Measurements from ENCODE around the gene CD80. TPM values are rescaled to one million over a fixed set of nuclear protein-coding genes. Genes with fewer than 3 reads are reported as not detected.

Gene CD80
- total RNA-seq, 4 donors from 2014 or later = 0.58 TPM; not detected in 3

DNA sequence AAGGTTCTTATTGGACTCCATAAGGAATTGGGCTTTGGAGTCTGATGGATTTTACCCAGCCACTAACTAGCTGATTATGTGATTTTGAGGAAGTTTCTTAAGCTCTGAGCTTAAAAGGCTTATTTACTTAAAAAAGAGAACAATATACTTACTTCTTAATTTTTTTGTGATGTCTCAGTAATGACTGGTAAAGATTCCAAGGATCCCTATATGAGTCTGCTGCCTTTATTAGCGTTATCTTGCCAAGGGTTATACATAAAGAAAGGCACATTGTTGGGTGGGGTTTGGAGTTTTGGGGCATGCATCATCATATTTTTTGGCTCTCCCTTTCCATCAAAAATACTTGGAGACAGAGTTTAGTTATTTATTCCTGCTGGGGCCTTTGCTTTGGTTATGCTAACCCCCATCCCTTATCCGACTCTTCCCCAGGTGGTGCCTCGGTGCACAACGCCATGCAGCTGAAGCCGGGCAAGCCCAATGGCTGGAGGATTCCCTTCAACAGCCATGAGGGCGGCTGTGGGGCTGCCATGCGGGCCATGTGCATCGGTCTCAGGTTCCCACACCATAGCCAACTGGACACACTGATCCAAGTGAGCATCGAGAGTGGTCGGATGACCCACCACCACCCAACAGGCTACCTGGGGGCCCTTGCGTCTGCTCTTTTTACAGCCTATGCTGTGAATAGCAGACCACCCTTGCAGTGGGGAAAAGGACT lies 26.6 kb upstream of the CD80 start:
- Histone ChIP-seq H3K27ac (no peak overlapping the region), H3K4me1 (peaks cover 0 to 4% (median 0%) of the 10 kb centered on the region in 3 donors), H3K36me3 (peaks cover 0 to 41% of the 10 kb centered on the region in 2 donors), H3K9me3 (no peaks in the 10 kb centered on the region), H3K27me3 (no peaks in the 10 kb centered on the region), H3K4me3 (no peak overlapping the region)
- TF ChIP-seq, protein P1, sequence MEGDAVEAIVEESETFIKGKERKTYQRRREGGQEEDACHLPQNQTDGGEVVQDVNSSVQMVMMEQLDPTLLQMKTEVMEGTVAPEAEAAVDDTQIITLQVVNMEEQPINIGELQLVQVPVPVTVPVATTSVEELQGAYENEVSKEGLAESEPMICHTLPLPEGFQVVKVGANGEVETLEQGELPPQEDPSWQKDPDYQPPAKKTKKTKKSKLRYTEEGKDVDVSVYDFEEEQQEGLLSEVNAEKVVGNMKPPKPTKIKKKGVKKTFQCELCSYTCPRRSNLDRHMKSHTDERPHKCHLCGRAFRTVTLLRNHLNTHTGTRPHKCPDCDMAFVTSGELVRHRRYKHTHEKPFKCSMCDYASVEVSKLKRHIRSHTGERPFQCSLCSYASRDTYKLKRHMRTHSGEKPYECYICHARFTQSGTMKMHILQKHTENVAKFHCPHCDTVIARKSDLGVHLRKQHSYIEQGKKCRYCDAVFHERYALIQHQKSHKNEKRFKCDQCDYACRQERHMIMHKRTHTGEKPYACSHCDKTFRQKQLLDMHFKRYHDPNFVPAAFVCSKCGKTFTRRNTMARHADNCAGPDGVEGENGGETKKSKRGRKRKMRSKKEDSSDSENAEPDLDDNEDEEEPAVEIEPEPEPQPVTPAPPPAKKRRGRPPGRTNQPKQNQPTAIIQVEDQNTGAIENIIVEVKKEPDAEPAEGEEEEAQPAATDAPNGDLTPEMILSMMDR (IDR thresholded peaks at IDR 0.05) = no peak
- no peak for TF ChIP-seq POLR2A (IDR thresholded peaks at IDR 0.05)
- 69 to 83% methylated on average over 2 to 11 of the region's 11 CpGs for WGBS, 2 donors (ENCODE audit: low coverage in 1 of 2)
- ATAC-seq = no peak

DNA sequence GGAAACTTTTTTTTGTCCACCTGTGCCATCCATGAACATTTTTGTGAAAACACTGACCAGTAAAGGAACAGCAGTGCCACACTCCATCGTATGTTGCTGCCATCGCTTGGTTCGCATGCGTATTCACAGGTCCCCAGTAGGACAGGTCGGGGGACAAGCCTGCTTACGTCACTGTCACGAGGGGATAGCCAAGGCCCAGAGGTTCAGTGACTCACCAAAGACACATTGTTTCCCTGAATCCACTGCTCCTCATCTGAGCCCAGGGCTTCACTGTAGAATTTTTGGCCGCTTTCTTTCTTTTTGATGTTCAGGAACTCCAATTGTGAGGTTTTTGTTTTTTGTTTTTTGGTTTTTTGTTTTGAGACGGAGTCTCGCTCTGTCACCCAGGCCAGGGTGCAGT lies 25.8 kb upstream of the CD80 start:
- H3K36me3 ChIP-seq = peaks cover 0 to 41% of the 10 kb centered on the region in 2 donors
- no peak overlapping the region for H3K27ac ChIP-seq
- TF ChIP-seq, protein P1 (IDR thresholded peaks at IDR 0.05) = no peak
- TF ChIP-seq POLR2AphosphoS5 (IDR thresholded peaks at IDR 0.05) = no peak
- TF ChIP-seq POLR2A (IDR thresholded peaks at IDR 0.05) = no peak
- no peak for TF ChIP-seq EP300 (IDR thresholded peaks at IDR 0.05)
- H3K4me1 ChIP-seq = peaks cover 0 to 12% (median 0%) of the 10 kb centered on the region in 3 donors
- no peak for ATAC-seq
- no peaks in the 10 kb centered on the region for H3K9me3 ChIP-seq
- H3K27me3 ChIP-seq = no peaks in the 10 kb centered on the region
- WGBS, 2 donors (ENCODE audit: low coverage in 1 of 2) = 93 to 100% methylated on average over 1 to 8 of the region's 10 CpGs
- no peak overlapping the region for H3K4me3 ChIP-seq

DNA sequence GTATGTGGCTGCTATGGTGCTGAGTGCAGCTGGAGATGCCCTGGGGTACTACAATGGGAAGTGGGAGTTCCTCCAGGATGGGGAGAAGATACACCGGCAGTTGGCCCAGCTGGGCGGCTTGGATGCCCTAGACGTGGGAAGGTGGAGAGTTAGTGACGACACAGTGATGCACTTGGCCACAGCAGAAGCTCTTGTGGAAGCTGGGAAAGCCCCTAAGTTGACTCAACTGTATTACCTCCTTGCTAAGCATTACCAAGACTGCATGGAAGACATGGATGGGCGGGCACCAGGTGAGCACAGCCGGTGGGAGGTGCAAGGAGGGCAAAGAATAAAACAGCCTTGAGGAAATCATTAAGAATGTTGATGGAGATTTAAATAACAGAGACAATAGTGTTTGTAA lies 22.8 kb upstream of the CD80 start:
- H3K9me3 ChIP-seq = no peaks in the 10 kb centered on the region
- no peaks in the 10 kb centered on the region for H3K27me3 ChIP-seq
- no peak overlapping the region for H3K27ac ChIP-seq
- no peak for ATAC-seq
- H3K4me3 ChIP-seq = no peak overlapping the region
- H3K36me3 ChIP-seq = peaks cover 0 to 21% of the 10 kb centered on the region in 2 donors
- peaks cover 0 to 23% (median 0%) of the 10 kb centered on the region in 3 donors for H3K4me1 ChIP-seq
- no peak for TF ChIP-seq POLR2AphosphoS5 (IDR thresholded peaks at IDR 0.05)
- TF ChIP-seq, protein P1 (IDR thresholded peaks at IDR 0.05) = no peak
- no peak for TF ChIP-seq EP300 (IDR thresholded peaks at IDR 0.05)
- TF ChIP-seq POLR2A (IDR thresholded peaks at IDR 0.05) = no peak
- 69 to 95% methylated on average over 2 to 3 of the region's 6 CpGs for WGBS, 2 donors (ENCODE audit: low coverage in 1 of 2)

DNA sequence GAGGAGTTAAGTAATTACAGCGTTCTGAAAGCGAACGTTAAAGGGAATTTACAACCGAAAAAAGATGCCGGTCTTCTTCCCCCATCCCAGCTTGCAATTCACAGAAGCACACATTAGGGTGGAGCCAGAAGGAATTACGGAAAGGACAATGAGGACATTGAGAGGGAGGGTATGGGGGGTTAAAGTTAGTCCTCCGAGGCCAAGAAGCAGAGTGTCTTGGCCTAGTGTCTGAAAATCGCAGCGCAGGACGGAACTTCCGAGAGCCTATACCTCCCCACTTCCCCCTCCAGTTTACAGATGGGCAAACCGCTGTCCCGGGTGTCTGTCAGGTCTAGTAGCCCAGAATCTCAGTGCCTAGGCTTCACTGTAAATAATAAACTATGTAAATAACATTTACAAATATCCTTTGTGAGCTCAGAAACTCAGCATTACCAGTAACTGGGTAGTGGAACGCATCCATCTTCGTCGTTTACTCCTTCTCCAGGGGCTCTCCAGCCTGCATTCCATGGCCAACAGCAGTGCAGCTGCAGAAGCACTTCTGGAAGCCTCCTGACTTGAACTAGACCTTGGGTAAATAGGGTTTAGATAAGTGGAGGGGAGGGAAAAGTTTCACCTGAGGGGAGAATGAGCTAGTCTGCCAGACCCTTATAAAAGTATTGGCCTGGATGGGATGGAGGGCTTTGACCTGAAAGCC lies 20.8 kb upstream of the CD80 start:
- H3K9me3 ChIP-seq = no peaks in the 10 kb centered on the region
- 0 to 8% methylated on average over 3 to 9 of the region's 16 CpGs for WGBS, 2 donors (ENCODE audit: low coverage in 1 of 2)
- TF ChIP-seq POLR2A (IDR thresholded peaks at IDR 0.05) = no peak
- TF ChIP-seq, protein P1 (IDR thresholded peaks at IDR 0.05) = peak in 1 of 4 experiments; percentile 3
- no peaks in the 10 kb centered on the region for H3K27me3 ChIP-seq
- peak overlapping the region; percentile 54 to 65 for H3K4me3 ChIP-seq
- H3K36me3 ChIP-seq = peaks cover 0 to 10% of the 10 kb centered on the region in 2 donors
- ATAC-seq = peak; percentile 40
- peak overlapping the region; percentile 72 to 91 (median 88) for H3K27ac ChIP-seq
- peaks cover 0 to 23% (median 0%) of the 10 kb centered on the region in 3 donors for H3K4me1 ChIP-seq
